CD4-positive, alpha-beta memory T cell (primary cell): Measurements from ENCODE around the gene GSK3B. TPM values are rescaled to one million over a fixed set of nuclear protein-coding genes. Genes with fewer than 3 reads are reported as not detected.

Source experiments
- CTCF ChIA-PET: fragments of 350-600 bp; sonication (Branson Sonifier 250); formaldehyde crosslinking; loops from one replicate; lab custom pipeline; 2021; ENCODE audit warnings: inconsistent platforms; ENCODE audit not compliant: partially characterized antibody; lab: Charles Lee
- POLR2A ChIA-PET: fragments of 350-600 bp; sonication (Branson Sonifier 250); formaldehyde crosslinking; loops from one replicate; lab custom pipeline; 2021; ENCODE audit not compliant: partially characterized antibody; lab: Charles Lee
- DNase-seq, 5 donors: peaks; one replicate each; pipeline versions ENCODE4 v3.0.0 to v3.0.0-alpha.2; 2020 to 2022; ENCODE audit warnings: mixed read lengths in 1 of 5
- H3K27ac ChIP-seq: one replicate; pipeline ENCODE4 v1.7.0; 2013; ENCODE audit warnings: low read depth, low read length
- H3K27me3 ChIP-seq: 2 replicates; pipeline ENCODE4 v1.7.0; 2013; ENCODE audit warnings: mild to moderate bottlenecking, low read length, moderate library complexity; ENCODE audit not compliant: insufficient read depth
- H3K36me3 ChIP-seq: 2 replicates; pipeline ENCODE4 v1.7.0; 2013; ENCODE audit warnings: mild to moderate bottlenecking, low read length, moderate library complexity; ENCODE audit not compliant: insufficient read depth
- H3K4me1 ChIP-seq: 2 replicates; pipeline ENCODE4 v1.7.0; 2013; ENCODE audit warnings: mild to moderate bottlenecking, low read length, moderate library complexity; ENCODE audit not compliant: insufficient read depth
- H3K4me3 ChIP-seq, 2 donors: one replicate each; pipeline ENCODE4 v1.7.0; 2013; ENCODE audit warnings: low read length in 2 of 2, mild to moderate bottlenecking in 1 of 2
- H3K9me3 ChIP-seq, 2 donors: one replicate each; pipeline ENCODE4 v1.7.0; 2013; ENCODE audit warnings: low read length in 2 of 2, control low read depth in 1 of 2; ENCODE audit not compliant: control insufficient read depth in 1 of 2
- H3K27ac Mint-ChIP-seq, 7 donors: one replicate each; pipeline ENCODE4 v1.8.0; 2020 to 2021; ENCODE audit warnings: mixed read lengths in 7 of 7, mild to moderate bottlenecking in 6 of 7, inconsistent platforms in 3 of 7, moderate library complexity in 3 of 7
- H3K27me3 Mint-ChIP-seq, 2 donors: one replicate each; pipeline ENCODE4 v1.8.0; 2020 to 2021; ENCODE audit warnings: mixed read lengths in 2 of 2
- H3K36me3 Mint-ChIP-seq, 2 donors: one replicate each; pipeline ENCODE4 v1.8.0; 2020 to 2021; ENCODE audit warnings: mixed read lengths in 2 of 2, inconsistent platforms in 1 of 2, mild to moderate bottlenecking in 1 of 2
- H3K4me1 Mint-ChIP-seq, 4 donors: one replicate each; pipeline ENCODE4 v1.8.0; 2020 to 2021; ENCODE audit warnings: mixed read lengths in 4 of 4, mild to moderate bottlenecking in 1 of 4
- H3K4me3 Mint-ChIP-seq, 8 donors: one replicate each; pipeline ENCODE4 v1.8.0; 2020 to 2021; ENCODE audit warnings: mixed read lengths in 8 of 8, mild to moderate bottlenecking in 7 of 8, moderate library complexity in 6 of 8, inconsistent platforms in 3 of 8
- H3K9me3 Mint-ChIP-seq, 8 donors: one replicate each; pipeline ENCODE4 v1.8.0; 2020 to 2021; ENCODE audit warnings: mixed read lengths in 8 of 8, mild to moderate bottlenecking in 5 of 8, inconsistent platforms in 3 of 8, moderate library complexity in 1 of 8
- intact Hi-C: fragments of 100-400 bp; cut with micrococcal nuclease; formaldehyde crosslinking; loops from one replicate; pipeline ENCODE4 v1.15.1; 2023
- polyA plus RNA-seq, 2 donors: library from polyadenylated mRNA; unstranded; fragments of 300-500 nt; fragmentation: Illumina TruSeq; gene quantifications; one replicate each; pipeline ENCODE4 v1.2.3, GENCODE V29; 2021
- total RNA-seq, 2 experiments: library from RNA; stranded (reverse); gene quantifications; one replicate each; pipeline ENCODE4 v1.2.3, GENCODE V29; 2021

GSK3B gene
- total and polyA plus RNA-seq, 4 experiments from 2014 or later: 10.4 to 35.0 (median 25.5) TPM

DNA sequence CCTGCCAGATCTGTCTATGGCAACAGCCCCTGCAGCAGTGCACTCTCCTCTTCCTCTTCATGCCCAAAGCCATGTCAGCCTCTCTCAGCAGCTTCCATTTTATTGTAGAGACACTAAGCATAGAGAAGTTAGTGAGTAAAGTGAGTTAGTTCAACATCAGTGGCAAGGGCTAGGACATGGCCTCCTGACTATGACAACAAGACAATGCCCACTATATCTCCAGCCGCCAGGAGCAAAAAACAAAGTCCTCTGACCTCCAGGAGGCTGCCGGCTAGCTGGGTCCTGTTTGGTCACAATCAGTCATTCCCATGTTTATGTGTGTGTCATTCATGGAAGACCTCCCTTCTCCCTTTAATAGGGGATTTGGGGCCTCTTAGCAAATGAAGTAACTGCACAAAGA, 297.5 kb downstream of the GSK3B start:
- no peak overlapping the region for H3K27ac Mint-ChIP-seq
- H3K4me3 Mint-ChIP-seq: no peak overlapping the region

DNA sequence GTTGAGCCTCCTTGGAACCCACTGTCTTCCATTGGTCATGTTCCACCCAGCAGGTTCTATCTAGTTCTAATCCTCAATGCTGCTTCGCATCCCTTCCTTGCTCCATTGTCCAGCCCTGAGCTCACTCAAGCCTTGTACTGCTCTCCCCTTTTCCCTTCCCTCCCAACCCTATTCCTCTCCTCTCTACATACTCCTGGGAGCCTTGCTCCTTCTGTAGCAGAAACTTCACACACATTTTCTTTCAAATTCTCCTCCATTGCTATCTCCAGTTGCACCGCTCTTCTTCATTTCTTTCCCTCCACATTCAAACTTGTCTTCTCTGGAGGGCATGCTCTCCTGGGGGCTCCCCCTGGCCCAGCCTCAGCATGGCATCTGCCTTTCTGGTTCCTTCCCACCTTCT, 297.9 kb downstream of the GSK3B start:
- Mint-ChIP-seq H3K36me3 (no peaks in the 10 kb centered on the region), H3K4me1 (no peaks in the 10 kb centered on the region), H3K27ac (no peak overlapping the region), H3K27me3 (peaks cover 12 to 13% of the 10 kb centered on the region in 2 donors), H3K9me3 (no peaks in the 10 kb centered on the region), H3K4me3 (no peak overlapping the region)
- intact Hi-C loops: no loop called here
- DNase-seq: no peak
- H3K27me3 ChIP-seq: no peaks in the 10 kb centered on the region
- H3K36me3 ChIP-seq: no peaks in the 10 kb centered on the region
- no peak overlapping the region for H3K4me3 ChIP-seq
- no peak overlapping the region for H3K27ac ChIP-seq
- H3K4me1 ChIP-seq: no peaks in the 10 kb centered on the region
- CTCF ChIA-PET: no interaction called here
- H3K9me3 ChIP-seq: no peaks in the 10 kb centered on the region
- POLR2A ChIA-PET: no interaction called here

More for the DNA sequence above, 297.5 kb downstream of the GSK3B start:
- Histone ChIP-seq H3K9me3 (no peaks in the 10 kb centered on the region), H3K27me3 (no peaks in the 10 kb centered on the region), H3K36me3 (no peaks in the 10 kb centered on the region), H3K4me3 (no peak overlapping the region), H3K27ac (no peak overlapping the region), H3K4me1 (no peaks in the 10 kb centered on the region)
- Mint-ChIP-seq H3K4me1 (no peaks in the 10 kb centered on the region), H3K36me3 (no peaks in the 10 kb centered on the region), H3K9me3 (no peaks in the 10 kb centered on the region), H3K27me3 (peaks cover 12 to 13% of the 10 kb centered on the region in 2 donors)
- POLR2A ChIA-PET: no interaction called here
- intact Hi-C loops: no loop called here
- CTCF ChIA-PET: no interaction called here
- DNase-seq: no peak

DNA sequence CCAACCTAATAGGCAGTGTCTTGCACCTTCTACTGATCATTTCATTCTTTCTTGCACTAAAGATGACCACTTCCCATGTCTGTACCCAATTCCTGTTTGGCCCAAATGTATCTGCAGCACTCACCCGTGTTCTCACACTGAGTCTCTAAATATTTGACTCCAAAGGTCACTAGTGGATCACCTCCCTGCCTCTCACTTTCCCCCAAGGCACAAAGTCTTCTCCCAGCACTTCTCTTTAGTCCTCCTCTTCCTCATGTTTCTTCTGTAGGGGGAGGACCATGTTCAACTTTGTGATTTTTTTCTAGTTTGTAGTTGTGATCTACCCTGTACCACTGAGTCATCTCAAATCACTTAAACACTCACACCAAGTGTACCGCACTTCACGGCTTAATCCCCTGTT, 298.4 kb downstream of the GSK3B start:
- H3K36me3 Mint-ChIP-seq: no peaks in the 10 kb centered on the region
- no peaks in the 10 kb centered on the region for H3K4me1 Mint-ChIP-seq
- no peaks in the 10 kb centered on the region for H3K4me1 ChIP-seq
- H3K4me3 Mint-ChIP-seq: no peak overlapping the region
- H3K27ac ChIP-seq: no peak overlapping the region
- no peaks in the 10 kb centered on the region for H3K36me3 ChIP-seq
- H3K4me3 ChIP-seq: no peak overlapping the region
- POLR2A ChIA-PET: no interaction called here
- no peak overlapping the region for H3K27ac Mint-ChIP-seq
- H3K9me3 Mint-ChIP-seq: no peaks in the 10 kb centered on the region
- intact Hi-C loops: no loop called here
- H3K27me3 Mint-ChIP-seq: peaks cover 12 to 13% of the 10 kb centered on the region in 2 donors
- H3K27me3 ChIP-seq: no peaks in the 10 kb centered on the region
- DNase-seq: no peak
- H3K9me3 ChIP-seq: no peaks in the 10 kb centered on the region
- CTCF ChIA-PET: no interaction called here

DNA sequence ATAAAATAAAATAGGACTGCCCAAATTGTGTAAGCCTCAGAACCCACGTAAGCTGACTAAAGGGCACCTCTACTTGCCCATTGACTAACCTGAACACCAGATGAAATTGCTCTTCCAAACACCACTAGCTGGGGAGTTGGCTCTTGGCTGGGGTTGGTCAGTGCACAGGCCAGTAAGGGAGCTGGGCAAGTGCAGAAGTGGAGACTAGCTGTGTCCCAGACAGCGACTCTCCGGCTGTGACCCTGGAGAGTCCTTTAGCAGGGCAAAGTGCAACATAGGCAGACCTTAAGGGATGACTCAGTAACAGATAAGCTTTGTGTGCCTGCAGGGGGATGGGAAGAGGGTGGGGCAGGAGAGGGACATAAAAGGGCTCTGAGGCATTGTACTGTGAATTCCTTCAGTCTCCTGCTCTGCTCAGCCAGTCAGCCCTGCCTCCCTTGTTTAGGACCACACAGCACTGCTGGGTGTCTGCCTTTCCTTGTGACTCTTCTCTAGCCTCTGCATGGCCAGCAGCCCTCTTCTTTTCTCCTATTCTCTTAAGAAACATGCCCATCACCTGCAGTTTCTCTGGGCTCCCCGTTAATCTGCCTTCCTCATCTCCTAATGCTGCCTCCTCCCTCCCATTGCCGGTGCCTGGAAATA, 299.2 kb downstream of the GSK3B start:
- POLR2A ChIA-PET: no interaction called here

DNA sequence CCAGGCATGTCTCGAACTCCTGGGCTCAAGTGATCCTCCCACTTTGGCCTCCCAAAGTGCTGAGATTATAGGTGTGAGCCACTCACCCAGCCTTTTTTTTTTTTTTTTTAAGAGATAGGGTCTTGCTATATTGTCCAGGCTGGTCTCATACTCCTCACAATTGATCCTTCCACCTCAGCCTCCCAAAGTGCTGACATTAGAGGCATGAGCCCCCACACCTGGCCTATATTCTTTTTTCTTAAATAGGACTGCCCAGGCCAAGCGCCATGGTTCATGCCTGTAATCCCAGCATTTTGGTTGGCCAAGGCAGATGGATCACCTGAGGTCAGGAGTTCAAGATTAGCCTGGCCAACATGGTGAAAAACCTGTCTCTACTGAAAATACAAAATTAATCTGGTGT, 299.8 kb downstream of the GSK3B start:
- Mint-ChIP-seq H3K27me3 (peaks cover 8 to 10% of the 10 kb centered on the region in 2 donors), H3K27ac (no peak overlapping the region), H3K9me3 (peaks cover 0 to 2% (median 0%) of the 10 kb centered on the region in 8 donors), H3K4me1 (no peaks in the 10 kb centered on the region), H3K4me3 (no peak overlapping the region), H3K36me3 (no peaks in the 10 kb centered on the region)
- Histone ChIP-seq H3K4me1 (no peaks in the 10 kb centered on the region), H3K9me3 (no peaks in the 10 kb centered on the region), H3K27me3 (no peaks in the 10 kb centered on the region), H3K4me3 (no peak overlapping the region), H3K36me3 (no peaks in the 10 kb centered on the region), H3K27ac (no peak overlapping the region)
- DNase-seq: no peak
- POLR2A ChIA-PET: no interaction called here
- intact Hi-C loops: no loop called here
- CTCF ChIA-PET: no interaction called here

More for the DNA sequence above, 299.2 kb downstream of the GSK3B start:
- no peak overlapping the region for H3K27ac ChIP-seq
- no peaks in the 10 kb centered on the region for H3K36me3 ChIP-seq
- H3K4me3 ChIP-seq: no peak overlapping the region
- CTCF ChIA-PET: no interaction called here
- H3K4me1 ChIP-seq: no peaks in the 10 kb centered on the region
- no peaks in the 10 kb centered on the region for H3K36me3 Mint-ChIP-seq
- H3K4me3 Mint-ChIP-seq: no peak overlapping the region
- H3K9me3 Mint-ChIP-seq: no peaks in the 10 kb centered on the region
- DNase-seq: no peak
- no peaks in the 10 kb centered on the region for H3K27me3 ChIP-seq
- intact Hi-C loops: no loop called here
- H3K27ac Mint-ChIP-seq: no peak overlapping the region
- no peaks in the 10 kb centered on the region for H3K4me1 Mint-ChIP-seq
- H3K27me3 Mint-ChIP-seq: peaks cover 8 to 11% of the 10 kb centered on the region in 2 donors
- no peaks in the 10 kb centered on the region for H3K9me3 ChIP-seq

DNA sequence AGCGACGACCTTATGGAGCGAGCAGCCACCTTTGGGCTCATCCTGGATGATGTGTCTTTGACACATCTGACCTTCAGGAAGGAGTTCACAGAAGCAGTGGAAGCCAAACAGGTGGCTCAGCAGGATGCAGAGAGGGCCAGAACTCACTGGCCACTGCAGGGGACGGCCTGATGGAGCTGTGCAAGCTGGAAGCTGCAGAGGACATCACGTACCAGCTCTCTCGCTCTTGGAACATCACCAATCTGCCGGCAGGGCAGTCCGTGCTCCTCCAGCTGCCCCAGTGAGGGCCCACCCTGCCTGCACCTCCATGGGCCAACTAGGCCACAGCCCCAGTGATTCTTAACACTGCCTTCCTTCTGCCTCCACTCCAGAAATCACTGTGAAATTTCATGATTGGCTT, 302.0 kb downstream of the GSK3B start:
- H3K4me1 ChIP-seq: no peaks in the 10 kb centered on the region
- no peaks in the 10 kb centered on the region for H3K4me1 Mint-ChIP-seq
- H3K27ac ChIP-seq: no peak overlapping the region
- H3K4me3 ChIP-seq: no peak overlapping the region
- H3K9me3 ChIP-seq: no peaks in the 10 kb centered on the region
- no peaks in the 10 kb centered on the region for H3K27me3 ChIP-seq
- no peaks in the 10 kb centered on the region for H3K36me3 ChIP-seq
- intact Hi-C loops: no loop called here
- peaks cover 3 to 7% of the 10 kb centered on the region in 2 donors for H3K27me3 Mint-ChIP-seq
- POLR2A ChIA-PET: no interaction called here
- no peaks in the 10 kb centered on the region for H3K36me3 Mint-ChIP-seq
- DNase-seq: no peak
- H3K4me3 Mint-ChIP-seq: no peak overlapping the region
- peaks cover 0 to 2% (median 0%) of the 10 kb centered on the region in 8 donors for H3K9me3 Mint-ChIP-seq
- CTCF ChIA-PET: no interaction called here
- no peak overlapping the region for H3K27ac Mint-ChIP-seq

DNA sequence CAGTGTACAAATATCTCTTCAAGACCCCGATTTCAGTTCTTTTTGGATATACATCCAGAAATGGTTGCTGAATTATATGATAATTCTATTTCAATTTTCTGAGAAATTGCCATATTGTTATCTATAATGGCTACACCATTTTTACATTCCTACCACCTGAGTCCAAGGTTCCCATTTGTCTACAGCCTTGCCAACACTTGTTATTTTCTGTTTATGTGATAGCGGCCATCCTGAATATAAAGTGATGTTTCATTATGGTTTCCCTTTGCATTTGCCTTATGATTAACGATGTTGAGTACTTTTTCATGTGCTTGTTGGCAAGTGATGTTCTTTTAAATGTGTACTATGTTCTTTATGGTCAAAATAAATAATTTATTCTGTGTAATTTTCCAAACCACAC, 303.9 kb downstream of the GSK3B start:
- DNase-seq: no peak
- POLR2A ChIA-PET: no interaction called here
- H3K9me3 Mint-ChIP-seq: peaks cover 0 to 2% (median 0%) of the 10 kb centered on the region in 8 donors
- H3K27ac Mint-ChIP-seq: no peak overlapping the region
- H3K9me3 ChIP-seq: no peaks in the 10 kb centered on the region
- no peaks in the 10 kb centered on the region for H3K4me1 ChIP-seq
- no peaks in the 10 kb centered on the region for H3K36me3 ChIP-seq
- H3K27ac ChIP-seq: no peak overlapping the region
- no peaks in the 10 kb centered on the region for H3K36me3 Mint-ChIP-seq
- CTCF ChIA-PET: no interaction called here
- H3K27me3 Mint-ChIP-seq: no peaks in the 10 kb centered on the region
- no peak overlapping the region for H3K4me3 Mint-ChIP-seq
- no peak overlapping the region for H3K4me3 ChIP-seq
- intact Hi-C loops: no loop called here
- H3K27me3 ChIP-seq: no peaks in the 10 kb centered on the region
- H3K4me1 Mint-ChIP-seq: no peaks in the 10 kb centered on the region
